Measurements from ENCODE around the gene DNMT3A. TPM values are rescaled to one million over a fixed set of nuclear protein-coding genes. Genes with fewer than 3 reads are reported as not detected.

The DNMT3A gene
- total and polyA plus RNA-seq, 5 experiments from 2014 or later, result 17.9 to 122 (median 31.2) TPM

- no peak overlapping the region for H3K4me3 Mint-ChIP-seq
- no peaks in the 10 kb centered on the region for H3K36me3 Mint-ChIP-seq
- H3K9me3 Mint-ChIP-seq, result no peaks in the 10 kb centered on the region
- peaks cover 11 to 18% (median 15%) of the 10 kb centered on the region in 4 donors for H3K4me1 Mint-ChIP-seq
- ATAC-seq (no peak), DNase-seq (no peak)
- no peaks in the 10 kb centered on the region for H3K27me3 Mint-ChIP-seq
- H3K27ac Mint-ChIP-seq, result no peak overlapping the region
- POLR2A ChIA-PET, result no interaction called here
Measured at GRCh38 chr2:25358836-25359235, 17.1 kb upstream of the DNMT3A start.

DNA sequence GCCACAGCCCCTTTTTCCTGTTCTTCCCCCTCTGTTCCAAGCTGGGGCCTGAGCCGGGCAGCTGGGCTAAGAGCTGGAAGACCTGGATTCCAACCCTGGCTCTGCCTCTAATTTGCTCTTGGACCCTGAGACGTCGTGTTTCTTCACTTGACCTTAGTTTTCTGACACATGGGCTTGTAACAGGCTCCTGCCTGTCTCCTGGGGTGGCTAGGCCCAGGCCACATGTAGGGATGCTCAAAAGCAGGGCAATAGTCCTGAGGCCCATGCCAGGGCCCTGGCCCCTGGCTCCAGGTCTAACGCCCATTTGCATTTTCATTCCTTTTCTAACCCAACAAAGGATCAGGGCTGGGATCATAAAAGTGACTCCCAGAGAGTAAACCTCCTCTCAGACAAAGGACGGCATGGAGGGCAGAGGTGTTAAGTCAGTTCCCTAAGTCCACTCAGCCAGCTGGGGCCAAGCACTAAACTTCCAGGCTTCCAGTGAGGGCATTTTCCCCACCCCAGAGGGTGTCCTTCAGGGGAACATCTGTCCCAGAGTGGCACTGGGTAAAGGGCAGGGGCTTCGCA lies 16.6 kb upstream of the DNMT3A start:
- POLR2A ChIA-PET, result no interaction called here
- Mint-ChIP-seq H3K27me3 (no peaks in the 10 kb centered on the region), H3K36me3 (no peaks in the 10 kb centered on the region), H3K4me3 (no peak overlapping the region), H3K27ac (no peak overlapping the region), H3K4me1 (peaks cover 8 to 13% (median 11%) of the 10 kb centered on the region in 4 donors), H3K9me3 (no peaks in the 10 kb centered on the region)
- DNase-seq, result no peak
- ATAC-seq, result no peak

DNA sequence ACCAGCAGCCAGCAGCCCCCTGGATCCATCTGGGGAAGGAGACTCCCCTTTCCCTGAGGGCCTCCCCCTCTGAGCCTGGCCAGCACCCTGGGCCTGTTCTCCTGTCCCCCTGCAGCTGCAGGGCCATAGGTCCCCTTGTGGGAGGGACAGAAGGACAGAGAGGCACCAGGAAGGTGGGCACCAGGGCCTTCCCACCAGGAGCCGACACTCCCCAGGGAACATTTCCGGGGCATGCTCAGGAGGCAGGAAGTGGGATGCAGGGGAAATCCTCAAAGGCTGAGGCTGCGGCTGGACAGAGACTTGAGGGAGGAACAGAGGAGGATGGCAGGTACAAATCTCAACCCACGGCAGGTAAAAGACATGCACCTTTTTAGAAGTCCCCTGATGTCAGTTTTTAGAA lies 14.4 kb upstream of the DNMT3A start:
- POLR2A ChIA-PET, result no interaction called here
- no peak overlapping the region for H3K27ac Mint-ChIP-seq

GRCh38 chr2:25355270-25355669 lies 13.5 kb upstream of the DNMT3A start:
- peaks cover 0 to 2% (median 0%) of the 10 kb centered on the region in 9 donors for H3K9me3 Mint-ChIP-seq
- no peak for ATAC-seq
- POLR2A ChIA-PET, result no interaction called here
- no peak overlapping the region for H3K4me3 Mint-ChIP-seq
- no peak overlapping the region for H3K27ac Mint-ChIP-seq
- H3K36me3 Mint-ChIP-seq, result peaks cover 0 to 2% (median 0%) of the 10 kb centered on the region in 3 donors
- H3K27me3 Mint-ChIP-seq, result peaks cover 0 to 6% (median 0%) of the 10 kb centered on the region in 5 donors
- peaks cover 2 to 4% (median 3%) of the 10 kb centered on the region in 4 donors for H3K4me1 Mint-ChIP-seq
- no peak for DNase-seq

More for the DNA sequence above, 14.4 kb upstream of the DNMT3A start:
- H3K4me3 Mint-ChIP-seq, result no peak overlapping the region
- ATAC-seq, result no peak
- H3K36me3 Mint-ChIP-seq, result no peaks in the 10 kb centered on the region
- H3K4me1 Mint-ChIP-seq, result no peaks in the 10 kb centered on the region
- no peak for DNase-seq
- peaks cover 0 to 6% (median 0%) of the 10 kb centered on the region in 5 donors for H3K27me3 Mint-ChIP-seq
- no peaks in the 10 kb centered on the region for H3K9me3 Mint-ChIP-seq

DNA sequence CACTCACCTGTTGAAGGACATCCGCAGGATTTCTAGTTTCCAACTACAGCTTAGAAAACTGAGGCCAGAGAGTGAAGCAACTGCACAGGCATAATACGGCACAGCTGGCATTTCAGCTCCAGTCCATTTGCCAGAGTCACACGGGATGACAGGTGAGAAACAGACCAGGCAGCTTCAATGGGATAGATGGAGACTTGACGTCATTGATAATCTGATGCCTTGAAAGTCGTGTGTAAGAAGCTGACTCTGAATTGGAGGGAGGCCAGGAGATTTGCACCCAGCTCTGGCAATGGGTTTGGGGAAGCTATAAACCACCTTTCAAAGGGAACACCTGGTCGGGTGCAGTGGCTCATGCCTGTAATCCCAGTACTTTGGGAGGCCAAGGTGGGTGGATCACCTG lies 12.4 kb upstream of the DNMT3A start:
- Mint-ChIP-seq H3K4me1 (peaks cover 5 to 11% (median 9%) of the 10 kb centered on the region in 4 donors), H3K27ac (no peak overlapping the region), H3K36me3 (peaks cover 0 to 3% (median 0%) of the 10 kb centered on the region in 3 donors), H3K27me3 (peaks cover 0 to 6% (median 0%) of the 10 kb centered on the region in 5 donors), H3K9me3 (peaks cover 0 to 4% (median 0%) of the 10 kb centered on the region in 9 donors), H3K4me3 (no peak overlapping the region)
- POLR2A ChIA-PET, result interaction anchor here (0.7 to 1.3 kb wide), 4 partner anchors 9 to 464 kb away, joined by 3 to 5 read pairs (median 4); no protein-coding TSS in a partner anchor
- ATAC-seq, result no peak
- DNase-seq, result no peak

GRCh38 chr2:25349397-25349796 lies 7.7 kb upstream of the DNMT3A start:
- no peak for ATAC-seq
- POLR2A ChIA-PET, result interaction anchor here (0.7 kb wide), 1 partner anchor 27 kb away, joined by 4 read pairs; no protein-coding TSS in a partner anchor
- Mint-ChIP-seq H3K27ac (no peak overlapping the region), H3K4me3 (no peak overlapping the region), H3K4me1 (peaks cover 13 to 26% (median 23%) of the 10 kb centered on the region in 4 donors), H3K36me3 (peaks cover 0 to 3% (median 0%) of the 10 kb centered on the region in 3 donors), H3K9me3 (peaks cover 0 to 4% (median 0%) of the 10 kb centered on the region in 9 donors), H3K27me3 (peaks cover 0 to 6% (median 0%) of the 10 kb centered on the region in 5 donors)
- DNase-seq, result no peak

DNA sequence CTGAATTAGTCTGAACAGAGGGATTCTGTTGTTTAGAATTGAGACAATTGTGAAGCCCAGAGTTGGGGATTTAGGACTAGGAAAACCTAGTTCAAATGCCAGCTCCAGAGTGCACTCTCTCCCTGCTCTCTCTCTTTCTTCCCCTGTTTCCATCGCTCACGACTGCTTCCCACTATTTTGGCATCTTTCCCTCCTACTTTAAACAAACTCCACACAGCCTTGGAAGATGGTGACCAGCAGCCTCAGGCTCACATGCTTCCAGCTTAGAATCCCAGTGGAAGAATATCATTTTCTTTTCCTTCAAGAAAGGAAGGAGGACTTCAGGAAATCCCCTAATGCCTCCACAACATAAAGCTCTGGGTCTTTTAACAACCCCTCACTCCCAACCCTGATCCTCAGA lies 6.1 kb upstream of the DNMT3A start:
- H3K4me3 Mint-ChIP-seq, result no peak overlapping the region
- POLR2A ChIA-PET, result interaction anchor here (0.8 to 1.7 kb wide), 2 partner anchors 14 kb away, joined by 3 to 10 read pairs; no protein-coding TSS in a partner anchor

GRCh38 chr2:25347205-25347815 lies 5.6 kb upstream of the DNMT3A start:
- peak overlapping the region in 5 of 10 donors; percentile 1 to 42 (median 17) for H3K4me3 Mint-ChIP-seq
- POLR2A ChIA-PET, result interaction anchor here (0.8 to 1.7 kb wide), 4 partner anchors 14 to 74 kb away, joined by 3 to 10 read pairs (median 4); no protein-coding TSS in a partner anchor
- peaks cover 0 to 4% (median 0%) of the 10 kb centered on the region in 9 donors for H3K9me3 Mint-ChIP-seq
- peaks cover 13 to 34% (median 24%) of the 10 kb centered on the region in 4 donors for H3K4me1 Mint-ChIP-seq
- peaks cover 0 to 3% (median 0%) of the 10 kb centered on the region in 3 donors for H3K36me3 Mint-ChIP-seq
- ATAC-seq (peak in 1 of 2 donors; percentile 40), DNase-seq (no peak)
- H3K27ac Mint-ChIP-seq, result peak overlapping the region in 6 of 10 donors; percentile 0 to 88 (median 14)
- peaks cover 0 to 3% (median 0%) of the 10 kb centered on the region in 5 donors for H3K27me3 Mint-ChIP-seq

More for the DNA sequence above, 6.1 kb upstream of the DNMT3A start:
- peaks cover 0 to 4% (median 0%) of the 10 kb centered on the region in 9 donors for H3K9me3 Mint-ChIP-seq
- peaks cover 0 to 6% (median 0%) of the 10 kb centered on the region in 5 donors for H3K27me3 Mint-ChIP-seq
- DNase-seq (no peak), ATAC-seq (no peak)
- peaks cover 13 to 30% (median 24%) of the 10 kb centered on the region in 4 donors for H3K4me1 Mint-ChIP-seq
- H3K27ac Mint-ChIP-seq, result peak overlapping the region in 4 of 10 donors; percentile 1 to 88 (median 12)
- peaks cover 0 to 3% (median 0%) of the 10 kb centered on the region in 3 donors for H3K36me3 Mint-ChIP-seq

DNA sequence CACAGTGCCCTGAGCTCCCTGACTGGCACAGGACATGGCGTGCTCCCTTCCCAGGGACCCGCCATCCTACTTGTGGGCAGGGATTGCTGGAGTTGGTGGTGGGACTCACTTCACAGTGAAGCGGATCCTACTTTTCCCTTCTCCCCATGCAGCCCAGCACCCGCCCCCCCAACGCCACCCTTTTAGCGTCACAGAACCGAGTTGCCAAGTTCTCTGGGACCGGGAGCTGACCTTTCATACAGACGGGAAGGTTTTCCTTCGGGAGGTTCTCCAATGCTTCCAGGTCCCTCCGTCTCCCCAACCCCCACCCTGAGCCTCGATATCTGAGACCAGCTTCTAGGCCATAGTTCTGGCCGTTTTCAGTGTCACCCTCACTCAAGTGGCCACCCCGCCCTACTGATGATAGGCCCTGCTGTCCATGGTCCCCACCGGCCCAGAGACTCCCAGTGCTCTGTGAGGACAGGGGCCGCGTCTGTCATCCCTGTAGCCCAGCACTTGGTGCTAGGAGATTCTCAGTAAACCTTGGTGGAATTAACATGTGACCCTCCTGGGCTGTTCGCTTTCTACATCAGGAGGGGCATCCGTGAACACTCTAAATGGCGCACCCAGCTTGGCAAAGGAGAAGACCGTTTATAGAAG lies 1.6 kb upstream of the DNMT3A start:
- Mint-ChIP-seq H3K36me3 (no peaks in the 10 kb centered on the region), H3K27me3 (no peaks in the 10 kb centered on the region), H3K9me3 (no peaks in the 10 kb centered on the region), H3K4me3 (peak overlapping the region; percentile 36 to 90 (median 68)), H3K4me1 (peaks cover 13 to 40% (median 26%) of the 10 kb centered on the region in 4 donors), H3K27ac (peak overlapping the region in 5 of 10 donors; percentile 43 to 83 (median 52))
- POLR2A ChIA-PET, result interaction anchor here (0.5 to 2.1 kb wide), 9 partner anchors 19 to 124 kb away, joined by 3 to 13 read pairs (median 4); no protein-coding TSS in a partner anchor
- DNase-seq, result no peak
- ATAC-seq, result no peak

DNA sequence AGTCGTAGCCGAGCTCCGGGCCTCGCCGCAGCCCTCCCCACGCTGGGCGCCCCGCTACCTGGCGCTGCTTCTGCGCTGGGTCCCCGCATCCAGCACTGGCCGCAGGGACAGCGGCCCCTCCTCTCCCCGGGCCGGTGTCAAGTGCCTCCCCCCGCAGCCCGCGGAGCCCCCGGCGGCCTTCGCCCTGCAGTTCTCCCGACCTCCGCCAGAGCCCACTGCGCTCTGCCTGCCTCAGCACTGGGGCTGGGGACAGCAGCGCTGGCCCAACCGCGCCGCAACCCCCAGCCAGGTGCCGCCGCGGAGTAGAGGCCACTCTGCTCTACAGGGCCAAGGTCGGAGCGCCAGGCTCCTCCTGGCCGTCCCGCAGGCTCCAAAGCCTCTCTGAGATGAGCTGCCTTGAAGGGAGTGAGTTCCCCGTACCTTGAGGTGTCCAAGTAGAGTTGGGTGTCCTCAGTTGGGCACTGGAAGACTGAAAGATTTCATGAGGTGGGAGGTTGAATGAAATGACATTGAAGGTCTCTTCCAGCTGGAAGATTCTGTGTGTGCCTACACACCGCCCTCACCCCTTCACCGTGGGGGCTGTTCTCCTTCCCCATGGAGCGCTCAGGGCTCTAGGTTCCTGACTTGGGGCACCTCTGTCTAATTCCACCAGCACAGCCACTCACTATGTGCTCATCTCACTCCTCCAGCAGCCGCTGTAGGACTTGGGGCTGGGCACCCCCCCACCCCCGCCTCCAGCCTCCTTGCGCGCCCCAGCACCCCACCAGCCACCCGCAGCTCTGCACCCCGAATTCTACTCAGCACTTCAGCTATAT lies 854 bp upstream of the DNMT3A start:
- H3K27me3 Mint-ChIP-seq, result no peaks in the 10 kb centered on the region
- ATAC-seq, result peak; percentile 80 to 87

GRCh38 chr2:25341011-25341727 lies 556 bp downstream of the DNMT3A start:
- no peaks in the 10 kb centered on the region for H3K36me3 Mint-ChIP-seq
- peak; percentile 8 to 13 for ATAC-seq
- no peaks in the 10 kb centered on the region for H3K27me3 Mint-ChIP-seq
- no peak overlapping the region for H3K27ac Mint-ChIP-seq
- POLR2A ChIA-PET, result interaction anchor here (1.0 to 7.9 kb wide), 8 partner anchors 10 to 177 kb away, joined by 3 to 69 read pairs (median 18); no protein-coding TSS in a partner anchor
- H3K4me3 Mint-ChIP-seq, result no peak overlapping the region
- peaks cover 20 to 47% (median 34%) of the 10 kb centered on the region in 4 donors for H3K4me1 Mint-ChIP-seq
- no peaks in the 10 kb centered on the region for H3K9me3 Mint-ChIP-seq
- peak in 3 of 10 donors; percentile 28 to 41 (median 33) for DNase-seq

More for the DNA sequence above, 854 bp upstream of the DNMT3A start:
- H3K36me3 Mint-ChIP-seq, result no peaks in the 10 kb centered on the region
- peaks cover 14 to 40% (median 28%) of the 10 kb centered on the region in 4 donors for H3K4me1 Mint-ChIP-seq
- peak overlapping the region; percentile 70 to 90 (median 81) for H3K4me3 Mint-ChIP-seq
- peak overlapping the region in 6 of 10 donors; percentile 37 to 90 (median 81) for H3K27ac Mint-ChIP-seq
- POLR2A ChIA-PET, result interaction anchor here (0.5 to 2.1 kb wide), 11 partner anchors 15 to 1710 kb away, joined by 3 to 13 read pairs (median 3); no protein-coding TSS in a partner anchor
- peak; percentile 74 to 88 (median 82) for DNase-seq
- no peaks in the 10 kb centered on the region for H3K9me3 Mint-ChIP-seq
